HCT116 (cell line): ENCODE results near the gene NRIP3.

Experiments used
- EZH2 ChIP-seq: fragments of 200-600 bp; sonication (generic); IDR thresholded peaks from 2 replicates; pipeline ENCODE4 v1.6.1; 2017; ENCODE audit warnings: antibody characterized with exemption, mixed run types
- FOSL1 ChIP-seq: IDR thresholded peaks from 2 replicates; pipeline ENCODE4 v1.6.1; 2012; ENCODE audit warnings: low read depth
- TF ChIP-seq, protein P1 (sequence below), 3 experiments: fragments of 200-600 bp in 1 of 3; sonication (generic) in 1 of 3; IDR thresholded peaks in 2 of 3; conservative IDR thresholded peaks in 1 of 3; 2 replicates each; pipeline ENCODE4 v1.5.1; 2012 to 2017; ENCODE audit warnings: low read depth in 2 of 3, low read length in 2 of 3, antibody characterized with exemption in 1 of 3, borderline replicate concordance in 1 of 3, control low read depth in 1 of 3, mild to moderate bottlenecking in 1 of 3, mixed read lengths in 1 of 3, mixed run types in 1 of 3, moderate library complexity in 1 of 3; ENCODE audit not compliant: insufficient read depth in 1 of 3

DNA sequence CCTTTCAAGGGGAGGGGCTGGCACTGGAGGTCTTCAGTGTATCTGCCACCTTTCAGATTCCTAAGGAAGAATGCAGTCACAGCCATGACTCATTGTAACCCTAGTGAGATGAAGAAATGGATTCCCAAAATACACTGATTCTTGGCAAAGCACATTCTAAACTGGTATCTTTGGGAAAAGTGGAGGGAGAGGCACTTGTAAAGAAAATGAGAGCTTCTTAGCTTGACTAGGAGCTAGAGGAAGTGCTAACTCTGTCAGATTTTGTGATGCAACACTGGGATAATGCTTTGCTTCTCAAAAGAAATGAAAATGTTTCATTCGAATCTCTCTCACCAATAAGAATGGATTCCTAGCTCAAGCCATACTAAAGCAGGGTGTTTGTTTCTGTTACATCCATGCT lies 14.3 kb downstream of the NRIP3 start:
- TF ChIP-seq, protein P1, sequence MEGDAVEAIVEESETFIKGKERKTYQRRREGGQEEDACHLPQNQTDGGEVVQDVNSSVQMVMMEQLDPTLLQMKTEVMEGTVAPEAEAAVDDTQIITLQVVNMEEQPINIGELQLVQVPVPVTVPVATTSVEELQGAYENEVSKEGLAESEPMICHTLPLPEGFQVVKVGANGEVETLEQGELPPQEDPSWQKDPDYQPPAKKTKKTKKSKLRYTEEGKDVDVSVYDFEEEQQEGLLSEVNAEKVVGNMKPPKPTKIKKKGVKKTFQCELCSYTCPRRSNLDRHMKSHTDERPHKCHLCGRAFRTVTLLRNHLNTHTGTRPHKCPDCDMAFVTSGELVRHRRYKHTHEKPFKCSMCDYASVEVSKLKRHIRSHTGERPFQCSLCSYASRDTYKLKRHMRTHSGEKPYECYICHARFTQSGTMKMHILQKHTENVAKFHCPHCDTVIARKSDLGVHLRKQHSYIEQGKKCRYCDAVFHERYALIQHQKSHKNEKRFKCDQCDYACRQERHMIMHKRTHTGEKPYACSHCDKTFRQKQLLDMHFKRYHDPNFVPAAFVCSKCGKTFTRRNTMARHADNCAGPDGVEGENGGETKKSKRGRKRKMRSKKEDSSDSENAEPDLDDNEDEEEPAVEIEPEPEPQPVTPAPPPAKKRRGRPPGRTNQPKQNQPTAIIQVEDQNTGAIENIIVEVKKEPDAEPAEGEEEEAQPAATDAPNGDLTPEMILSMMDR (IDR thresholded peaks at IDR 0.05 in 2 of 3, conservative IDR thresholded peaks at IDR 0.05 in 1 of 3; ENCODE audit: borderline replicate concordance in 1 of 3, insufficient read depth in 1 of 3, low read depth in 2 of 3, low read length in 2 of 3), result no peak
- TF ChIP-seq EZH2, result no peak
- TF ChIP-seq FOSL1, result no peak
